Stimulated activated CD8-positive, alpha-beta memory T cell treated with anti-CD3 and anti-CD28 coated beads, Interleukin-15, amount 100 ng/mL, for 1 hour (primary cell): ENCODE data around the gene WLS.

Source experiments
- DNase-seq: peaks from one replicate; pipeline ENCODE4 v3.0.0-alpha.2; 2020; ENCODE audit warnings: low read depth

Gene WLS

DNA sequence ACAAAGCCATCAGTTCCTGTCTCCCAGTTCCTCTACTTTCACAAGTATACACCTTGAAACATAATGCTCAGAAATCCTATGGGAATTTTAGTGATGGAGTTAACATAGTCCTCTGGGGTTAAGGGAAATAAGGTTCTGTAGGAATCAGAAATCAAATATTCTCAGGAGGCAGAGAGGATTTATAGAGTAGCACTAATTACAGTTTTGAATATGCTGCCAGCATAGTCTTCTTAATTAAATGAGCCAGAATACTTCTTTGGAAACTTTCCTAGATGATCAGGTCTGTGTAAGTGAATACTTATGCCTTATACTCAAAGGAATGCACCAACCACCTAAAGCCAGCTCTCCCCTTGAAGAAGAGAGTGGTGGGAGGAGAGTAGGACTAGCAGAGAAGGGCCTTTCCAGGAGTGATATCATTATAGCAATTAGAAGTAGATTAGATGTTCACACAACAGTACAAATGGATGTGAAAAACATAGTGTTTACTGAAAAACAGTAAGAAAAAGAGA is 150.5 kb downstream of the WLS start:
- no peak for DNase-seq

DNA sequence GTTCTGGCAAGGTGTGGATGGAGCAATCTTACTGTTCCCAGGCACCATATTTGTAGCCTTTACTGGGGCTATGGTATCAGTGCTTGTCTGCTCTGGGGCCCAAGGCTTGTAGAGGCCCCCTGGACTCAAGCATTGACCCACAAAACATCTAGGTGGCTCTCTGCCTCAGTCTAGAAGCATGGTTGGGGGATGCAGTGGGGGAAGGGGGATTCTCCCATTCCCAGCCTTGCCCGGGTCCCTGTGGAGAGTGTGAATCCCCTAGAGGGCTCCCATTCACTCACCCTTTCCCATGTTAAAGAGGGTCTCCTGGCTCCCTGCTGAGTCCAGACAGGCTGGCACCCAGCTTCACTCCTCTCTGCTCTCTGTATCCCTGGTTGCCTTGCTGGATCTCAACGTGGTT is 153.7 kb downstream of the WLS start:
- DNase-seq = no peak
